H9 (cell line): ENCODE results near the gene GATAD2B. TPM values are rescaled to one million over a fixed set of nuclear protein-coding genes. Genes with fewer than 3 reads are reported as not detected.
A peak's percentile ranks its signal among the peaks of the same experiment; 100 is the strongest.

ENCODE experiments used
- DNase-seq: peaks from one replicate; pipeline ENCODE4 v3.0.0-alpha.2; 2017
- H2AFZ ChIP-seq: one replicate; pipeline ENCODE4 v1.6.1; 2013; ENCODE audit warnings: mild to moderate bottlenecking, low read length, control low read depth, moderate library complexity
- H2AK5ac ChIP-seq: 2 replicates; pipeline ENCODE4 v1.6.1; 2013; ENCODE audit warnings: low read length, control low read depth, mixed read lengths; ENCODE audit not compliant: insufficient read length
- H2BK120ac ChIP-seq: one replicate; pipeline ENCODE4 v1.6.1; 2013; ENCODE audit warnings: low read depth, mild to moderate bottlenecking, low read length, control low read depth, inconsistent platforms; ENCODE audit not compliant: poor library complexity, severe bottlenecking
- H2BK12ac ChIP-seq: 2 replicates; pipeline ENCODE4 v1.6.1; 2013; ENCODE audit warnings: low read length, control low read depth, mixed read lengths, low read depth; ENCODE audit not compliant: insufficient read length
- H2BK15ac ChIP-seq: 2 replicates; pipeline ENCODE4 v1.6.1; 2013; ENCODE audit warnings: low read depth, low read length, control low read depth
- H2BK20ac ChIP-seq: one replicate; pipeline ENCODE4 v1.6.1; 2013; ENCODE audit warnings: low read depth, mild to moderate bottlenecking, low read length, control low read depth, inconsistent platforms; ENCODE audit not compliant: poor library complexity, severe bottlenecking
- H2BK5ac ChIP-seq: 2 replicates; pipeline ENCODE4 v1.6.1; 2013; ENCODE audit warnings: low read length, control low read depth, mixed read lengths; ENCODE audit not compliant: insufficient read length
- H3K14ac ChIP-seq: 2 replicates; pipeline ENCODE4 v1.6.1; 2013; ENCODE audit warnings: low read length, control low read depth; ENCODE audit not compliant: insufficient read depth
- H3K18ac ChIP-seq: 2 replicates; pipeline ENCODE4 v1.6.1; 2013; ENCODE audit warnings: low read depth, mild to moderate bottlenecking, mixed read lengths, low read length, control low read depth; ENCODE audit not compliant: insufficient read length
- H3K23ac ChIP-seq: 2 replicates; pipeline ENCODE4 v1.6.1; 2013; ENCODE audit warnings: low read length, control low read depth, mixed read lengths, low read depth; ENCODE audit not compliant: insufficient read length
- H3K23me2 ChIP-seq: 2 replicates; pipeline ENCODE4 v1.6.1; 2013; ENCODE audit warnings: low read depth, mild to moderate bottlenecking, mixed read lengths, low read length, control low read depth; ENCODE audit not compliant: insufficient read length, poor library complexity, severe bottlenecking
- H3K27ac ChIP-seq: 2 replicates; pipeline ENCODE4 v1.5.1; 2013; ENCODE audit warnings: low read length, control low read depth, mixed read lengths, low read depth; ENCODE audit not compliant: insufficient read length
- H3K27me3 ChIP-seq: 2 replicates; pipeline ENCODE4 v1.6.1; 2013; ENCODE audit warnings: low read length, control low read depth, inconsistent platforms; ENCODE audit not compliant: insufficient read depth
- H3K4ac ChIP-seq: 2 replicates; pipeline ENCODE4 v1.6.1; 2013; ENCODE audit warnings: low read depth, mild to moderate bottlenecking, control low read depth, inconsistent platforms, low read length, moderate library complexity
- H3K4me1 ChIP-seq: 2 replicates; pipeline ENCODE4 v1.6.1; 2013; ENCODE audit warnings: low read length, control low read depth, inconsistent platforms; ENCODE audit not compliant: insufficient read depth
- H3K4me2 ChIP-seq: 2 replicates; pipeline ENCODE4 v1.6.1; 2013; ENCODE audit warnings: low read length, control low read depth, mixed read lengths; ENCODE audit not compliant: insufficient read length, insufficient read depth
- H3K56ac ChIP-seq: 2 replicates; pipeline ENCODE4 v1.6.1; 2013; ENCODE audit warnings: low read depth, mild to moderate bottlenecking, mixed read lengths, low read length, control low read depth; ENCODE audit not compliant: insufficient read length
- H3K79me1 ChIP-seq: 2 replicates; pipeline ENCODE4 v1.6.1; 2013; ENCODE audit warnings: low read depth, mild to moderate bottlenecking, moderate library complexity, low read length, control low read depth, inconsistent platforms; ENCODE audit not compliant: insufficient read depth, poor library complexity, severe bottlenecking
- H3K79me2 ChIP-seq: 2 replicates; pipeline ENCODE4 v1.6.1; 2013; ENCODE audit warnings: low read length, control low read depth, inconsistent platforms; ENCODE audit not compliant: insufficient read depth
- H3K9ac ChIP-seq: 2 replicates; pipeline ENCODE4 v1.6.1; 2013; ENCODE audit warnings: low read length, control low read depth, mixed read lengths; ENCODE audit not compliant: insufficient read length; ENCODE audit errors: extremely low read depth
- H3K9me3 ChIP-seq: one replicate; pipeline ENCODE4 v1.6.1; 2013; ENCODE audit warnings: low read depth, low read length, inconsistent platforms; ENCODE audit not compliant: control insufficient read depth
- H3T11ph ChIP-seq: one replicate; pipeline ENCODE4 v1.6.1; 2013; ENCODE audit warnings: mild to moderate bottlenecking, low read length, control low read depth, inconsistent platforms
- H4K20me1 ChIP-seq: one replicate; pipeline ENCODE4 v1.6.1; 2013; ENCODE audit not compliant: control insufficient read depth, insufficient read length, insufficient read depth
- H4K5ac ChIP-seq: 2 replicates; pipeline ENCODE4 v1.6.1; 2013; ENCODE audit warnings: low read depth, mild to moderate bottlenecking, mixed read lengths, low read length, control low read depth; ENCODE audit not compliant: insufficient read length
- H4K8ac ChIP-seq: replicated peaks from 2 replicates; pipeline ENCODE4 v1.6.1; 2013; ENCODE audit warnings: low read length, control low read depth, mixed read lengths, low read depth; ENCODE audit not compliant: insufficient read length
- H4K91ac ChIP-seq: 2 replicates; pipeline ENCODE4 v1.6.1; 2013; ENCODE audit warnings: low read depth, mild to moderate bottlenecking, moderate library complexity, mixed read lengths, low read length, control low read depth; ENCODE audit not compliant: insufficient read length
- H3K27ac Mint-ChIP-seq, 3 experiments: 2 replicates in 2 of 3; 3 replicates in 1 of 3; pipeline ENCODE4 v1.8.0; 2020 to 2021; ENCODE audit warnings: mixed read lengths in 3 of 3, mild to moderate bottlenecking in 1 of 3, moderate library complexity in 1 of 3
- H3K27me3 Mint-ChIP-seq: 2 replicates; pipeline ENCODE4 v1.8.0; 2021; ENCODE audit warnings: low read depth, mild to moderate bottlenecking, moderate library complexity, mixed read lengths
- H3K36me3 Mint-ChIP-seq, 3 experiments: 2 replicates in 2 of 3; 3 replicates in 1 of 3; pipeline ENCODE4 v1.8.0; 2020 to 2021; ENCODE audit warnings: low read depth in 3 of 3, mixed read lengths in 3 of 3; ENCODE audit not compliant: insufficient read depth in 1 of 3
- H3K4me1 Mint-ChIP-seq, 2 experiments: 2 replicates each; pipeline ENCODE4 v1.8.0; 2020; ENCODE audit warnings: mixed read lengths in 2 of 2
- H3K4me3 Mint-ChIP-seq, 2 experiments: 2 replicates in 1 of 2; 3 replicates in 1 of 2; pipeline ENCODE4 v1.8.0; 2020 to 2021; ENCODE audit warnings: mild to moderate bottlenecking in 2 of 2, mixed read lengths in 2 of 2, moderate library complexity in 1 of 2
- H3K9me3 Mint-ChIP-seq, 2 experiments: 2 replicates in 1 of 2; 3 replicates in 1 of 2; pipeline ENCODE4 v1.8.0; 2020; ENCODE audit warnings: mild to moderate bottlenecking in 2 of 2, mixed read lengths in 2 of 2, moderate library complexity in 1 of 2
- CTCF ChIP-seq: fragments of 200-600 bp; sonication (generic); conservative IDR thresholded peaks from 3 replicates; pipeline ENCODE4 v1.8.0; 2021; ENCODE audit warnings: antibody characterized with exemption, mild to moderate bottlenecking
- WGBS: extraction: QIAGEN DNeasy Blood & Tissue Kit; methylation state at CpG from one replicate; pipeline ENCODE4 v1.1.7; 2013; ENCODE audit warnings: missing lambda C conversion rate, low lambda C conversion rate, mixed read lengths; ENCODE audit not compliant: insufficient read length; ENCODE audit errors: extremely low coverage; 5-methylcytosine and 5-hydroxymethylcytosine counted together
- total RNA-seq: library from RNA; stranded (reverse); gene quantifications from 2 replicates; pipeline ENCODE4 v1.2.1, GENCODE V29; 2021

Gene GATAD2B
- total RNA-seq, 1 experiment from 2014 or later, result 44.1 TPM

- H3K79me2 ChIP-seq, result peaks cover 2% of the 10 kb centered on the region; the same call in 1 of the 2 replicates
- no CpG with 5 or more reads among the region's 6 CpGs for WGBS
These were observed 56.5 kb downstream of the GATAD2B start for GRCh38 chr1:153866045-153866850.

More at GRCh38 chr1:153866045-153866850, 56.5 kb downstream of the GATAD2B start:
- Mint-ChIP-seq H3K36me3 (peaks cover 8 to 15% (median 13%) of the 10 kb centered on the region in 3 experiments; a peak in 6 of 7 replicates), H3K27me3 (no peaks in the 10 kb centered on the region), H3K27ac (peak overlapping the region in 1 of 3 experiments; percentile 92; a peak in 1 of 7 replicates), H3K9me3 (peaks cover 0 to 3% of the 10 kb centered on the region in 2 experiments; a peak in 1 of 5 replicates), H3K4me3 (no peak overlapping the region), H3K4me1 (peaks cover 7 to 8% of the 10 kb centered on the region in 2 experiments)
- H3T11ph ChIP-seq, result no peak overlapping the region
- H2AFZ ChIP-seq, result no peak overlapping the region
- H3K23me2 ChIP-seq, result no peaks in the 10 kb centered on the region
- H2AK5ac ChIP-seq, result no peak overlapping the region
- no peak overlapping the region for H3K18ac ChIP-seq
- no peak overlapping the region for H4K91ac ChIP-seq
- H3K14ac ChIP-seq, result no peak overlapping the region
- H3K27ac ChIP-seq, result no peak overlapping the region
- H4K20me1 ChIP-seq, result no peaks in the 10 kb centered on the region
- H3K56ac ChIP-seq, result no peak overlapping the region
- no peak overlapping the region for H3K9ac ChIP-seq
- TF ChIP-seq CTCF, result no peak
- peaks cover 5% of the 10 kb centered on the region; the same call in 1 of the 2 replicates for H3K4me1 ChIP-seq
- no peak overlapping the region for H3K23ac ChIP-seq
- peaks cover 4% of the 10 kb centered on the region for H3K79me1 ChIP-seq
- H3K27me3 ChIP-seq, result no peaks in the 10 kb centered on the region
- no peak overlapping the region for H2BK5ac ChIP-seq
- H3K9me3 ChIP-seq, result no peaks in the 10 kb centered on the region
- H3K4ac ChIP-seq, result no peak overlapping the region
- DNase-seq, result no peak
- no peak overlapping the region for H2BK120ac ChIP-seq
- H3K4me2 ChIP-seq, result no peak overlapping the region
- no peak overlapping the region for H2BK15ac ChIP-seq
- H4K8ac ChIP-seq, result no peak overlapping the region
- no peak overlapping the region for H2BK12ac ChIP-seq
- H4K5ac ChIP-seq, result no peak overlapping the region
- H2BK20ac ChIP-seq, result no peak overlapping the region
